ENCODE data around the gene PTPN18.
"Not testable (repeated sequence)": the region's sequence is repeated elsewhere in the genome, so short reads cannot be mapped to it uniquely, and the experiment has no call there.

Gene PTPN18

DNA sequence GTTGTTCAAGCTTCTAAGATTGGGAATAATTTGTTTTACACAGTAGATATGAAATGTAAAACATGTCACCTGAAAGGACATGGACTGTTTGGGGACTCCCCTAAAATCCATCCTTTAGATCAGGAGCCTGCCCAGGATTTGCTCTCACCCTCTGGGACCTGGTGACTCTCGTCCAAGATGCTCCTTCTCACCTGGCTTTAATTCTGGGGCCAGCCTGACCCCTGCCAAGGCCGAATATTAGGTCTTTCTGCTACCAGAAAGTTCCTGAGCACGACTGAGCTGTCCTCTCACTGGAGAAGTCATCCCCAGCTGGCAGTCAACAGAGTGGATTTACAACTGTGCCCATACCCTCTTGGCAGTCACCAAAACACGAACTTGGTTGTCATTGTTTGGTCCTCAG, 25.3 kb downstream of the PTPN18 start:
- DNase-seq (ENCODE audit: low read depth, low spot score) = no peak

DNA sequence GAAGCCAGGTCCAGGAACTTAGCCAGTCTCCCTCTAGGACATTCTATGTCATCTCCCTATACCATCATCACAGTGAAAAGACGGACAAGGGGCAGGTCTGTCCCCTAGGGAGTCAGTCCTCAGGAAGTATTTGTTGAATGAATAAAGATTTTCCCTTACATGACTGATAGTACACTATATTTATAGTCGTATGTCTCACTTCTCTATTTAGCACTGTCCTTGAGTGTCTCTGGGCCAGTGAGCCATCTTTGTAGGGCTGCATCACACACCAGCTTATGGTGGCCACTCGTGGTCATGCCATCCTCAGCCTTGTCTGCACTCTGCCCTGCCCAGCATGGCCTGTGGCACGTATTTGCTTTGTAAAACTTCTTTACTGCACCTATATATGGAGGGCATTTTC, 25.8 kb downstream of the PTPN18 start:
- DNase-seq (ENCODE audit: low read depth, low spot score) = no peak

DNA sequence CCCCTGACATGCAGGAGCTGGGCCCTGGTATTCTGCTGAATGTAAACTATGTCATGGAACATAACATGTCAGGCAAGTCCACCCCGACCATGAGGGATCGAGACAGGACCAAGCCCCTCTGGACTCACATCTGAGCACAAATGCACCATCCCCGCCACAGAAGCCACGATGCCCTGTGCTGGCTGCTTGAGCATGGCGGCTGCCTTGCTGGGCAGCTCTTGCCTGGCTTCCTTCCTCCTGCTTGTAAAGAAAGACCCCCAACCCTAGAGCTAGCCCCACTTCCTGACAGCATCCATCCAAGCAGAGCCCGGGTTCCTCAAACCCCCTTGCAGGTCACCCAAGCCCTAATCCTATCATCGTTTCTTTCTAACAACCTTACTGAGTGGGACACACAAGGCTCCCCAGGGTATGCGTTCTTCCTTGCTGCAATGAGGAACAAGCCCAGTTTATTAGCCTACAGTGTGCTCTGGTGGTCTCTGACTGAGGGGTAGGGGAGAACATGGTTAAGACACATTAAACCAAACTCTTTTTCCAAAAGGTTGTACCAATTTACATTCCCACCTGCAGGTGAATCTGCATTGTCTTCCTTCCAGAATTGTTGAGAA, 26.6 kb downstream of the PTPN18 start:
- no peak for DNase-seq (ENCODE audit: low read depth, low spot score)

DNA sequence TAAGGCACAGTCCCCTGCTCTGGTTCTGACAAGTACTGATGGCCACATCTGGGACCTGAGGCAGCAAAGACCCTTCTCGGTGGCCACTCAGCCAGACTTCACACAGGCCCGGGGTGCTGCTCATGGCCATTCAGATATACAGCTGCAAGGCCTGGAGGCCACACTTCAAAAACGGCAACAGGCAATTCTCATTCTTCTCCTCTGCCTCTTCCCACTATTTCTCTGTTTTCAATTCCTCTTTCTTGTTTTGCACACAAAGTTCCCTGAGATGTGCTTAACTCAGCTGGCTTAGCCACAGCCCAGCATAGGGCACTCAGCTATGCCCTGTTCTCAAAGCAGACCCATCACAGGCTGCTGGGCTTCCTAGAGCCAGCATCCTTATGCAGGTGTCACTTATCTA, 29.9 kb downstream of the PTPN18 start:
- no peak for DNase-seq (ENCODE audit: low read depth, low spot score)

DNA sequence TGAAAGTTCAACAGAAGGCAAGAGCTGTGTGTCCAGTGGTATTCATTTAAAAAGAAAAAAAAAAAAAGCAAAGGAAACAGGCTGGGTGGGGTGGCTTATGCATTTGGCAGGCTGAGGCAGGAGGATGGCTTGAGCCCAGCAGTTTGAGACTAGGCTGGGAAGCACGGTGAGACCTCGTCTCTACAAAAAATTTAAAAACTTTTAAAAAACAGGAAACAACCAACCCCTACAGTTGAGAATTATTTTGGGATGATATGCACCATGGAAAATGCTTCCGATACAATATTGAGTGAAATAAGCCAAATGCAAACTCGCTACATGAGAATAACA, 31.2 kb downstream of the PTPN18 start:
- DNase-seq (ENCODE audit: low read depth, low spot score) = no peak

DNA sequence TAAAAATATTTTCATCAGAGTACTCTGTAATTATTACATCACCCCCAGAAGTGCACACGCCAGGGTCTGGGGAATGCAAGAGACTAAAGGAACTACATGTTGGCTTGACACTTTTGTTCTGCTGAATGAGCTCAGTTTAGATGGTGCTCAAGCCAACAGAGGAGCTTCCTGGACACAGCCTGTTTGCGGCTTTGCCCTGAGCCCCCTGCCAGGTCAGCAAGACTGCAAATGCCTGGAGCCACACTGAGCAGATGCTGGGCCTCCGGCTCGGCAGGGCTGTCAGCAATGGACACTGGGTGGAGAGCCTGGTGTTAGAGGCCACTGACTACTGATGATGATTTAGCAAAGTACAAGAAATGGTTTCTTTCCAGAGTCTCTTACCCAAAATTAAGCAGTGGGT, 31.9 kb downstream of the PTPN18 start:
- DNase-seq (ENCODE audit: low read depth, low spot score) = no peak

DNA sequence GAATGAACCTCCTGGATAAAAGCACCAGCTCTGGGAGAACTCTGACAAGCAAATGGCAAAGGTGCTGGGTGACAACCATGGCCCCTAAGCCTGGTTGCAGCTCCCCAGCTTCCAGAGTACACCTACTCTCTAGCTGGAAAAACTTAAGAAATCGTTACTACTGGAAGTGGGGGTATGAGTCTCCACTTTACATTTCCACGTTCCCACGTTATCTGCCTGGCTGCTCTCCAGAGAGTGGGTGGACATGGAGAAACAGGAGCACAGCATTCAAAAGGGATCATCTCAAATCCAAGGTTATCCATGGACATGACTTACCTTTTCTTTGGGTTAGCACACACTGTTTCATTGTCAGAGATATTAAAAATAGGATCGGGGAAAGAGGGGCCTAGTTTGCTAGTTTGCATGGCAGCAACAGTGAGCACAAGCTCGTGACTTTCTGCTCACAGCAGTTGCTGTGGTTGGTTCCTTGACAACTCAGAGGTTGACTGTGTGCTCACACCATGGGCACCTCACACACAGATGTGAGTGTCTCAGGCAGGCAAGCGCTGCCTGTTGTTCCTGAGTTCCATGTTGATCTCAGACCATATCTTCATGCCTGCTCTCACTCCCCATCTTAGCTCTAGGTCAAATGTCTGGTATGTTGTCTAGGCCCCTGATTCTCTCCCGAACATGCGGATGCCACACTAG, 32.5 kb downstream of the PTPN18 start:
- DNase-seq (ENCODE audit: low read depth, low spot score) = no peak

DNA sequence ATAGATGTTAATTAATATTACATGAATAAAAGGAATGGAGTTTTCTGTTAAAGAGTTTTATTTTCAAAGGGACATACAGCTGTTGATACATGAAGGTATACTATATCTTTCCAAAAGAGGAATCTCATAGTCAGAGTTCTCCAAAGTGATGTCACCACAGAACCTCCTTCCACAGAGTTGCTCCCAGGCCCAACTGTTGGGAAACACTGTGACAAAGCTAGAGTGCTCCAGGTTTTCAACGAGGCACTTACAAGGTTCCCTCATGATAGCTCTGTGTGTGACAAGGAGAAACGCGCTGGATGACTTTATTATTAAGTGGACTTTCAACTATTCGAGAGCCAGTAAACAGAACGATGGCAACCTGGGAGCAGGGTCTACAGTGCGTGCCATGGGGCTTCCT, 33.5 kb downstream of the PTPN18 start:
- no peak for DNase-seq (ENCODE audit: low read depth, low spot score)

DNA sequence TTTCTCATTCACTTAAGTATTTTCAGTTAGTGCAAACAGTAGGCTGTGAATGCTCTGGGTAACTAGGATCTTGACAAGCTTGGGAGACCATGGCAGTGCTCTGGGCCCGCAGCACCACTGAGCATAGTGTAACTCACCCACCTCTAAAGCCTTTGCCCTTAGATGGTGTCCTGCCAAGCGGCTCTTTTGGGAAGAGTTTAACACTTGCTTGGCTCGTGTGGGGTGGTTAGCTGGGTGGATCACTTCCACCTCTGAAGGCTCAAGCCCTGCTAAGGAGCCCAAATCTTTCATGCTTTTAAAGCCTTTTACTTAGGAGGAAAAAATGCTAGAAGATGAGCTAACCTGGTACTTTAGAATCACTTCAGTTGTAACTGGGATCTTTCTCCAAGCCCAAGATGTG, 33.9 kb downstream of the PTPN18 start:
- no peak for DNase-seq (ENCODE audit: low read depth, low spot score)

DNA sequence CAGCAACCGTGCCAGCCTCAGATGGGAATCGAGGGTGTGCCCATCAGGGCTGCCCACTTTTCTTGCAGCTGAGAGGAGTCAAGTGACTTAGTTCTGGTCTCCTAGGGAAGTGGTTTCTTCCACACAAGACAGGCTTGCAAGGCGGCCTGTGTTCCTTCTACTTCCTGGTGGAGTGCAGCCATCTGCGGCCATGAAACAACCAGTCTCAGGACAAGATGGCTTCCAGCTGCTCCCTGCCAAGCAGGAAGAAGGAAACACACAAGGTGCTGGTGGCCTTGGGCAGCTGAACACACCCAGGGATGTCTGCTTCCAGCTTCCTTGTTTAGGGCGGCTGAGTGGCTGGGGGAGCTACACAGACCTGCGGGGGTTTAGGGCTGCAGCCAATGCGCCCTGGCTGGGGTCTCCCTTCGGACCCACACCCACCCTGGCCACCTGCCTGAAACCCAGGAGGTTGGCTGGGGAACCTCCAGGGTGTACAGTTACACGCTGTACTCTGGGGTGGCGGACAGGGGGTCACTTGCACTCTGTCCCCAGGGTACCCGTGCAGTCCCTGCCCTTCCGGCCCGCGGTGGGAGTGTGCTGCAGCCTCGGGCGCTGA, 34.7 kb downstream of the PTPN18 start:
- DNase-seq (ENCODE audit: low read depth, low spot score) = no peak

DNA sequence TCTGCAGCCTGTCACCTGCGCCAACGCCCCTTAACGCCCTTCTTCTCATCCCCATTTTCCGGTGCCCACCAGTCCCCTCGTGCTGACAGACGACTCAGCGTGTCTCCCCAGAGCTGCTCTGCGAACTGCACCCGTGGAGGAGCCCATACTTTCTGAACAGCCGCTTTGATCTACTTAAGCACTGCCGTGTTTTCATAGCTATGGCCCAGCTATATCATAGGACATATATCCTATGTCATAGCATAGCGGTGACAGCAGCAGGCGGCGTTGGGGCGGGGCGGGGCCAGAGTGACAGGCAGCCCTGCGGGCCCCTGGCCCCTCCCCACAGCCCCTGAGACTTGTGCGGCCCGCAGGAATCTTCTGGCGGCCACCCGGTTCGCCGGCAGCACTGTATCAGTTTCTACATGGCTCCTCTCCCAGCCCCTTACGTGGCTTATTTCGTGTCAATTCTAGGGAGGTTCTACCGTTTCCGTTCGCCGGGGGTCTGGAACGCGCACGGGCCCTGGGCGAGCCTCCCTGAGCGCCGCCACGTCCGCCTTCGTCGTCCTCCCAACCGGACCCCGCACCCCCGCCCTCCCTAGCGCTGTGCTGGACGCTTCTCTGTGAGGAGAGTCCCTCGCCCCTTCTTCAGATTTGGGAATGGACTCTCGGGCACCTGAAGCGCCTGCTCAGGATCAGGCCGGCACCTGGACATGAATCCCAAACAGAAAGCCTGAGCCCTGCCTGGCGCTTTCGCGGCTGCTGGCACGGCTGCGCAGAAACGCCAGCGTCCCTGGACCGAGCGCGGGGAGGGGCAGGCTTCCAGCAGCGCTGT, 35.4 kb downstream of the PTPN18 start:
- no peak for DNase-seq (ENCODE audit: low read depth, low spot score)

DNA sequence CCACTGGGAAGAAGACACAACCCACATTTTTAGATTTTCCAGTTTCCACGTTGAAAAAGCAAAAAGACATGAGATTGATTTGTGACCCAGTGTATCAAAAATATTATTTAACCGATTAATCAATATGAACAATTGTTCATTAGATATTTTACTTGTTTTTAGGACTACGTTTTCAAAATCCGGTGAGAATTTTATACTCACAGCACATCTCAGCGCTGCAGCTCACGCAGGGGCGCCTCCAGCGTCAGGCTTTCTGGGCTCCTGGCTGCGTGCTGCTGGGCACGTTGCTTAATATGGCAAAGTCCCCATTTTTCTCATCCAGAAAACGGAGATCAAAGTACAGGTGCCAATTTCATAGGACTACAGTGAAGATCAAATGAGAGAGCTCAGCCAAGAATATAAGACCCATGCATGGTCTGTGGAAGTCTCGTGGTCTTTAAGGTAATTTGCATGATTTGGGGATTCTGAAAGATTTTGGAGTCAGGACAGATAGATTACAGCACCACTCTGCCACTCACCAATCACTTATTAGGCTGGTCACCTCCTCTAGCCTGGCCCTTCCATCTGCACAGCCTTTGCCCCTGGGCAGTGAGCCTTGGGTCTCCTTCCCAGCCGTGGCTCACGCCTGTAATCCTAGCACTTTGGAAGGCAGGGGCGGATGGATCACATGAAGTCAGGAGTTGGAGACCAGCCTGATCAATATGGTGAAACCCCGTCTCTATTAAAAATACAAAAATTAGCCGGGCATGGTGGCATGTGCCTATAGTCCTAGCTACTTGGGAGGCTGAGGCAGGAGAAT, 36.2 kb downstream of the PTPN18 start:
- DNase-seq (ENCODE audit: low read depth, low spot score) = no peak

DNA sequence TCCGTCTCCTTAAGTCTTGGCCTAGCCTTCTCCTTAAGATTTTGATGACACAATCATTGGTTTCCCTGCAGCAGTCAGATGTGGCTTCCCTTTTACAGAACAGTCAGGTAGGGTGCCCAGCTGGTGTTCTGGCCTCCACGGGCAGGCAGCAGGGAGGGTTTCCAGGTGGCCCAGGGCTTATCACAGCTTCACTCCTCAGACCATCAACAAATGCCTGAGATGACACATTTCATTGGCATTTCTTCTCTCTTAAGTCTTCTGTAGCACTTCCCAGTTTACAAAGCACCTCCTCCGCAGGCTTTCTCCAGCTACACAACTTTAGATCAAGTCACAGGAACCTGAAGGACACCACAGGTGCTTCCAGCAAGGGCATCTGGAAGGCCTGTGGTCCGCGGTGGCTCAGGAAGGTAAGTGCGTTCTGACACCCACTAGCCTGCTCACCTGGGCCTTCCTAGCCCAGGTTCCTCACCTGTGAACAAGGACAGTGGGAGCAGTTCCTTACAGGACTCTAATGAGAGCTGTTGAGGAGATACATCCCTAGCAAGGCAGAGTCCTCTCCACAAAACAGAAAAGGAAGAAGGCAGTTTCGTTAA, 37.6 kb downstream of the PTPN18 start:
- DNase-seq (ENCODE audit: low read depth, low spot score) = no peak

DNA sequence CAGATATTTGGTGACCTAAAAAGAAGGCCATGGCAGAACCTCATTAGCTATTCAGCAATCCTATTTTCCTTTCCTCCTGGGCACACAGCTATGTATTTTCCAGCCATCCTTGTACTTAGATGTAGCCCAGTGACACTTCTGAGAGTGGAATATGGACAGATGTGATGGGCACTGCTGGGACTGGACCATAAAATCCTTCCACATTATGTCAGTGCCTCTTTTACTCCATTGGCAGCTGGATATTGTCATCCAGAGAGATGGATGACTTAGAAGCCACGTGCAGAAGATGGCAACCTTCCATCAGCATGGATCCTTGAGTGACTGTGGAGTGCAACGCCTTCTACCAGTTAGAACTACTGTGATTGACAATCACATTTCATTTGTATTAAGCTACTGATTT, 50.4 kb downstream of the PTPN18 start:
- DNase-seq (ENCODE audit: low read depth, low spot score) = not testable (repeated sequence)

DNA sequence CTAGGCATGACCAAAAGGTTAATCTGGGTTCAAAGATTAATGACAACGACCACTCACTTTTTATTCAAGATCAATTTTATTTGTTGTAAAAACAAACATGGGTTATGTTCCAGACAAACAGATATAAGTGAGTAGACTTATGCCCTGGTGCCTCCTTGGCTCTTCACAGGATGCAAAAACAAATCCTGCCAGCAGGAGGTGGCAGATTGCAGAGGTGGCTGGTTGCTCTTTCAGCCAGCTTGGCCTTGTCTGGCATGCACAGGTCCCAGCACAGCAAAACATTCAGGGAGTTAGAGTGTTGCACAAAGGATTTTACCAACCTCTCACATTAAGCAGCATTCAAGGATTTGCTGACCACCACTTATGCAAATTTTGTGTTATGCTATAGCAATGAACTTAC, 60.8 kb downstream of the PTPN18 start:
- DNase-seq (ENCODE audit: low read depth, low spot score) = not testable (repeated sequence)

DNA sequence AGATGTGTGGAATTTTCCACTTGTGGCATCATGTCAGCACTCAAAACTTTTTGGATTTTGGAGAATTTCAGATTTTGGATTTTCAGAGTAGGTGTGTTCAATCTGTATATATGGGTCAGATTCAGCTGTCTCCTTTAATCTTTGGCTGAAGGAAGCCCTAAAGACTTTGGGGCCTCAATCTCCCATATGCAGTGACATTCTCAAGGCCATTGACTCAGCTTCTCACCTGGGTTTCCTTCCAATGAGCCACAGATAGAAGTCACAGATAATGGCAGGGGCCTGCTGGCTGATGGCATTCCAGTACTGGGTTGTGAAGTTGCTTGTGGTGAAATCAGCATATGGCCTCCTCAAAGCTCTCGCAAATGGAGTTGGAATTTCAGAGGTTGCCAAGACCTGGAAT, 63.0 kb downstream of the PTPN18 start:
- DNase-seq (ENCODE audit: low read depth, low spot score) = not testable (repeated sequence)
